ENCODE results near the gene SCAF8. TPM values are rescaled to one million over a fixed set of nuclear protein-coding genes. Genes with fewer than 3 reads are reported as not detected.
A peak's percentile ranks its signal among the peaks of the same experiment; 100 is the strongest.

Gene SCAF8
- total RNA-seq, 1 experiment from 2014 or later = 49.5 TPM

DNA sequence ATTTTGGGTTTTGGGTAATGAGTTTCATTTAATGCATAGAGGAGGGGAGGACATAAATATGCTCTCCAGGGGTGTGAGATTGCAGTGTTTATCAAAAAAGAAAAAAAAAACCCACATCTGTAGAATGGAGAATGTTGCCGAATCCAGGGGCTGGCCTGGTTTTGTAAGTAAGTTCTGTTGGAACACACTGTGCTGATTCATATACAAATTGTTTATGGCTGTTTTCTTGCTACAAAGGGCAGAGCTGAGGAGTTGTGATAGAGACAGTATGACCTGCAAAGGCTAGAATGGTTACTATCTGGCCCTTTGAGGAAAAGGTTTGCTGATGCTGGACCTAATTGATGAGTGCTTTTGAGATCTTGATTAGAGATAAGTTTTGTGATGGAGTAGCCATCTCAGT lies 30.4 kb downstream of the SCAF8 start:
- POLR2A ChIA-PET (ENCODE audit: low non-redundant PET) = no interaction called here
- H3K27me3 ChIP-seq (replicated peaks; ENCODE audit: insufficient read depth, low read depth, low read length, poor library complexity) = no peaks in the 10 kb centered on the region
- CTCF ChIA-PET = no interaction called here
- peaks cover 24% of the 10 kb centered on the region for H3K4me1 ChIP-seq (ENCODE audit: insufficient read depth, low read length, poor library complexity, severe bottlenecking)
- intact Hi-C loops (cut with micrococcal nuclease; ENCODE audit: unreplicated experiment) = no loop called here
- no peak overlapping the region for H3K27ac ChIP-seq (ENCODE audit: low read depth, low read length, poor library complexity, severe bottlenecking)
- BruUV-seq (replicated peaks) = no TSS peak
- no peaks in the 10 kb centered on the region for H3K9me3 ChIP-seq (ENCODE audit: low read depth, low read length, poor library complexity, severe bottlenecking)
- TF ChIP-seq EZH2 (IDR thresholded peaks at IDR 0.05; ENCODE audit: borderline replicate concordance, low read depth, low read length, poor library complexity, severe bottlenecking) (no peak), CTCF (conservative IDR thresholded peaks at IDR 0.05; ENCODE audit: low read depth, low read length) (no peak)
- DNase-seq (ENCODE audit: low spot score) = no peak
- H3K4me3 ChIP-seq (ENCODE audit: low read depth, low read length, poor library complexity, severe bottlenecking) = no peak overlapping the region
- H3K36me3 ChIP-seq (ENCODE audit: insufficient read depth, low read length, poor library complexity, severe bottlenecking) = no peaks in the 10 kb centered on the region

DNA sequence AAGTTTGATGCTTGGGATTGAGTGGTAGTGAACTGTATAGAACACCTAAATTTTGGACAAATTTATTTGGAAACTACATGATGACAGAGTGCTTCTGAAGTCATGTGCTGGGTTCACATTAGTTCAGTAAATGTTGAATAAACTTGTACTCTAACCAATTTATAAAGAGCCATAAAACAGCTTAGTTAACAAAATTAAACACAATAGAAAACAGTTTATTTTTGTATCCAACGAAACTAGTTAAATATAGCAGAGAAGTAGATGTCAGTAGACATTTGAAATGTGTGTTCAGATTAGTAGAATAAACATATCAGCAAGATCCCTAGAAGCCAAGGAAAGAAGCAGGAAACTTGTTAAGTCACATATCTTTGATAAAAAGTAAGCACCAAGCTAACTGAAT lies 32.1 kb downstream of the SCAF8 start:
- BruUV-seq (replicated peaks) = no TSS peak
- CTCF ChIA-PET = no interaction called here
- Histone ChIP-seq H3K27ac (ENCODE audit: low read depth, low read length, poor library complexity, severe bottlenecking) (no peak overlapping the region), H3K4me3 (ENCODE audit: low read depth, low read length, poor library complexity, severe bottlenecking) (no peak overlapping the region), H3K27me3 (replicated peaks; ENCODE audit: insufficient read depth, low read depth, low read length, poor library complexity) (no peaks in the 10 kb centered on the region), H3K9me3 (ENCODE audit: low read depth, low read length, poor library complexity, severe bottlenecking) (no peaks in the 10 kb centered on the region), H3K36me3 (ENCODE audit: insufficient read depth, low read length, poor library complexity, severe bottlenecking) (no peaks in the 10 kb centered on the region), H3K4me1 (ENCODE audit: insufficient read depth, low read length, poor library complexity, severe bottlenecking) (peaks cover 24% of the 10 kb centered on the region)
- POLR2A ChIA-PET (ENCODE audit: low non-redundant PET) = no interaction called here
- TF ChIP-seq EZH2 (IDR thresholded peaks at IDR 0.05; ENCODE audit: borderline replicate concordance, low read depth, low read length, poor library complexity, severe bottlenecking) = no peak
- TF ChIP-seq CTCF (conservative IDR thresholded peaks at IDR 0.05; ENCODE audit: low read depth, low read length) = no peak
- intact Hi-C loops (cut with micrococcal nuclease; ENCODE audit: unreplicated experiment) = no loop called here
- DNase-seq (ENCODE audit: low spot score) = no peak

- H3K9me3 ChIP-seq (ENCODE audit: low read depth, low read length, poor library complexity, severe bottlenecking) = no peaks in the 10 kb centered on the region
- TF ChIP-seq EZH2 (IDR thresholded peaks at IDR 0.05; ENCODE audit: borderline replicate concordance, low read depth, low read length, poor library complexity, severe bottlenecking) (no peak), CTCF (conservative IDR thresholded peaks at IDR 0.05; ENCODE audit: low read depth, low read length) (no peak)
- H3K4me3 ChIP-seq (ENCODE audit: low read depth, low read length, poor library complexity, severe bottlenecking) = no peak overlapping the region
- no TSS peak for BruUV-seq (replicated peaks)
- POLR2A ChIA-PET (ENCODE audit: low non-redundant PET) = no interaction called here
- peaks cover 24% of the 10 kb centered on the region for H3K4me1 ChIP-seq (ENCODE audit: insufficient read depth, low read length, poor library complexity, severe bottlenecking)
- H3K27me3 ChIP-seq (replicated peaks; ENCODE audit: insufficient read depth, low read depth, low read length, poor library complexity) = no peaks in the 10 kb centered on the region
- CTCF ChIA-PET = no interaction called here
- no peaks in the 10 kb centered on the region for H3K36me3 ChIP-seq (ENCODE audit: insufficient read depth, low read length, poor library complexity, severe bottlenecking)
- peak overlapping the region; percentile 40 for H3K27ac ChIP-seq (ENCODE audit: low read depth, low read length, poor library complexity, severe bottlenecking)
- intact Hi-C loops (cut with micrococcal nuclease; ENCODE audit: unreplicated experiment) = no loop called here
- peak; percentile 12 for DNase-seq (ENCODE audit: low spot score)
Measured at GRCh38 chr6:154766288-154766687, 33.1 kb downstream of the SCAF8 start.

Measured in A673 (cell line).